ENCODE measurements around the gene HADH. TPM values are rescaled to one million over a fixed set of nuclear protein-coding genes. Genes with fewer than 3 reads are reported as not detected.
A peak's percentile ranks its signal among the peaks of the same experiment; 100 is the strongest.
"Not testable (repeated sequence)": the region's sequence is repeated elsewhere in the genome, so short reads cannot be mapped to it uniquely, and the experiment has no call there.

HADH gene
- polyA plus RNA-seq, 3 donors, result 101 to 111 (median 111) TPM

GRCh38 chr4:107994894-107995293 is 5.2 kb downstream of the HADH start:
- no peak for DNase-seq (ENCODE audit: low read depth in 3 of 3, low spot score in 2 of 3)

GRCh38 chr4:107996949-107997788 is 7.5 kb downstream of the HADH start:
- no peak for DNase-seq (ENCODE audit: low read depth in 3 of 3, low spot score in 2 of 3)

GRCh38 chr4:107997794-107998193 is 8.1 kb downstream of the HADH start:
- DNase-seq (ENCODE audit: low read depth in 3 of 3, low spot score in 2 of 3), result no peak

- no peak for DNase-seq (ENCODE audit: low read depth in 3 of 3, low spot score in 2 of 3)
Observed at GRCh38 chr4:107999932-108000539, 10.3 kb downstream of the HADH start.

- DNase-seq (ENCODE audit: low read depth in 3 of 3, low spot score in 2 of 3), result no peak
Observed at GRCh38 chr4:108001540-108002135, 11.9 kb downstream of the HADH start.

GRCh38 chr4:108003982-108004515 is 14.4 kb downstream of the HADH start:
- DNase-seq (ENCODE audit: low read depth in 3 of 3, low spot score in 2 of 3), result no peak

- no peak for DNase-seq (ENCODE audit: low read depth in 3 of 3, low spot score in 2 of 3)
Observed at GRCh38 chr4:108004646-108005045, 15.0 kb downstream of the HADH start.

GRCh38 chr4:108005807-108006206 is 16.1 kb downstream of the HADH start:
- DNase-seq (ENCODE audit: low read depth in 3 of 3, low spot score in 2 of 3), result no peak

- no peak for DNase-seq (ENCODE audit: low read depth in 3 of 3, low spot score in 2 of 3)
Observed at GRCh38 chr4:108006361-108006760, 16.7 kb downstream of the HADH start.

- no peak for DNase-seq (ENCODE audit: low read depth in 3 of 3, low spot score in 2 of 3)
Observed at GRCh38 chr4:108007984-108008383, 18.3 kb downstream of the HADH start.

GRCh38 chr4:108008721-108009120 is 19.0 kb downstream of the HADH start:
- DNase-seq (ENCODE audit: low read depth in 3 of 3, low spot score in 2 of 3), result no peak

GRCh38 chr4:108010167-108010566 is 20.5 kb downstream of the HADH start:
- DNase-seq (ENCODE audit: low read depth in 3 of 3, low spot score in 2 of 3), result no peak

GRCh38 chr4:108012382-108012781 is 22.7 kb downstream of the HADH start:
- not testable (repeated sequence) for DNase-seq (ENCODE audit: low read depth in 3 of 3, low spot score in 2 of 3)

GRCh38 chr4:108013327-108013726 is 23.6 kb downstream of the HADH start:
- no peak for DNase-seq (ENCODE audit: low read depth in 3 of 3, low spot score in 2 of 3)

GRCh38 chr4:108013955-108014354 is 24.3 kb downstream of the HADH start:
- DNase-seq (ENCODE audit: low read depth in 3 of 3, low spot score in 2 of 3), result no peak

- DNase-seq (ENCODE audit: low read depth in 3 of 3, low spot score in 2 of 3), result peak; percentile 62 to 68 (median 65)
Observed at GRCh38 chr4:108018040-108018883, 28.6 kb downstream of the HADH start.

- no peak for DNase-seq (ENCODE audit: low read depth in 3 of 3, low spot score in 2 of 3)
Observed at GRCh38 chr4:108018884-108019187, 29.1 kb downstream of the HADH start.

GRCh38 chr4:108024085-108024877 is 34.6 kb downstream of the HADH start:
- DNase-seq (ENCODE audit: low read depth in 3 of 3, low spot score in 2 of 3), result no peak

GRCh38 chr4:108024878-108025165 is 35.1 kb downstream of the HADH start:
- DNase-seq (ENCODE audit: low read depth in 3 of 3, low spot score in 2 of 3), result no peak

- DNase-seq (ENCODE audit: low read depth in 3 of 3, low spot score in 2 of 3), result no peak
Observed at GRCh38 chr4:108029016-108029720, 39.5 kb downstream of the HADH start.

Measured in right renal cortex interstitium (tissue), 3 donors.